SK-N-SH (cell line): ENCODE results near the gene HHAT.
A peak's percentile ranks its signal among the peaks of the same experiment; 100 is the strongest.

ENCODE experiments used
- CTCF ChIP-seq: fragments of 200-600 bp; sonication (generic); IDR thresholded peaks from 2 replicates; pipeline ENCODE4 v1.6.1; 2017; ENCODE audit warnings: antibody characterized with exemption, mild to moderate bottlenecking, moderate library complexity
- EP300 ChIP-seq, 2 experiments: IDR thresholded peaks; 2 replicates each; pipeline versions ENCODE4 v1.4.0 to v1.6.1; 2012; ENCODE audit warnings: borderline replicate concordance in 1 of 2, low read depth in 1 of 2, low read length in 1 of 2
- IRF3 ChIP-seq: fragments of 150-350 bp; IDR thresholded peaks from 2 replicates; pipeline ENCODE4 v1.6.1; 2016; ENCODE audit warnings: mild to moderate bottlenecking, low read depth, low read length
- MAX ChIP-seq: IDR thresholded peaks from 2 replicates; pipeline ENCODE4 v1.4.0; 2012; ENCODE audit warnings: low read depth
- MEF2A ChIP-seq: IDR thresholded peaks from 2 replicates; pipeline ENCODE4 v1.4.0; 2012; ENCODE audit warnings: low read depth, borderline replicate concordance
- NRF1 ChIP-seq: IDR thresholded peaks from 2 replicates; pipeline ENCODE4 v1.6.1; 2012; ENCODE audit warnings: low read depth, mild to moderate bottlenecking, low read length
- POLR2AphosphoS5 ChIP-seq: IDR thresholded peaks from 2 replicates; pipeline ENCODE4 v1.6.1; 2012; ENCODE audit warnings: low read depth, low read length
- RAD21 ChIP-seq: IDR thresholded peaks from 2 replicates; pipeline ENCODE4 v1.6.1; 2012; ENCODE audit warnings: mild to moderate bottlenecking, low read length
- REST ChIP-seq: IDR thresholded peaks from 2 replicates; pipeline ENCODE4 v1.6.1; 2012; ENCODE audit warnings: mild to moderate bottlenecking, low read depth, low read length, moderate library complexity
- RFX5 ChIP-seq: IDR thresholded peaks from 2 replicates; pipeline ENCODE4 v1.6.1; 2012; ENCODE audit warnings: mild to moderate bottlenecking, improper control_type of control experiment, low read length
- SIN3A ChIP-seq: IDR thresholded peaks from 2 replicates; pipeline ENCODE4 v1.6.1; 2012; ENCODE audit warnings: low read depth, mild to moderate bottlenecking, low read length, moderate library complexity, borderline replicate concordance
- TAF1 ChIP-seq: IDR thresholded peaks from 2 replicates; pipeline ENCODE4 v1.6.1; 2012; ENCODE audit warnings: low read depth, mild to moderate bottlenecking, low read length, moderate library complexity, borderline replicate concordance
- YY1 ChIP-seq: IDR thresholded peaks from 2 replicates; pipeline ENCODE4 v1.4.0; 2012; ENCODE audit warnings: low read depth, mild to moderate bottlenecking

- TF ChIP-seq REST: no peak
- TF ChIP-seq CTCF: peak; percentile 48
- TF ChIP-seq POLR2AphosphoS5: no peak
- no peak for TF ChIP-seq SIN3A
- no peak for TF ChIP-seq MAX
- no peak for TF ChIP-seq RAD21
- TF ChIP-seq MEF2A: no peak
- TF ChIP-seq YY1: 0 out of 2 replicates have a peak, but pooled peaks have one; percentile 4
- no peak for TF ChIP-seq TAF1
- no peak for TF ChIP-seq EP300 (IDR thresholded peaks at IDR 0.05; ENCODE audit: borderline replicate concordance in 1 of 2, low read depth in 1 of 2, low read length in 1 of 2)
- TF ChIP-seq RFX5: no peak
- TF ChIP-seq IRF3: no peak
- no peak for TF ChIP-seq NRF1
These were observed 36.4 kb upstream of the HHAT start for GRCh38 chr1:210292231-210292871.
